ENCODE measurements around the gene SLC12A9.

Gene SLC12A9

GRCh38 chr7:100864263-100864845 is 11.8 kb downstream of the SLC12A9 start:
- no peak for DNase-seq

- no peak for DNase-seq
These were observed 12.9 kb downstream of the SLC12A9 start for GRCh38 chr7:100865372-100865911.

- no peak for DNase-seq
These were observed 13.6 kb downstream of the SLC12A9 start for GRCh38 chr7:100865938-100866728.

GRCh38 chr7:100866729-100867039 is 14.2 kb downstream of the SLC12A9 start:
- no peak for DNase-seq

GRCh38 chr7:100867040-100867775 is 14.7 kb downstream of the SLC12A9 start, which contains the start of gene TRIP6:
TSS of gene TRIP6 (plus strand) at chr7:100867387. CDS start at chr7:100867498, 111 bp downstream.
- no peak for DNase-seq

GRCh38 chr7:100867776-100868485 is 15.4 kb downstream of the SLC12A9 start:
- DNase-seq, result no peak

GRCh38 chr7:100873599-100874299 is 21.2 kb downstream of the SLC12A9 start:
- DNase-seq, result no peak

GRCh38 chr7:100874300-100874576 is 21.7 kb downstream of the SLC12A9 start:
- DNase-seq, result peak; percentile 61

- peak; percentile 98 for DNase-seq
These were observed 22.3 kb downstream of the SLC12A9 start, which contains the start of gene SRRT for GRCh38 chr7:100874577-100875355. TSS of gene SRRT (plus strand) at chr7:100875103. CDS start at chr7:100875591, 488 bp downstream.

- DNase-seq, result peak; percentile 37
These were observed 22.8 kb downstream of the SLC12A9 start for GRCh38 chr7:100875356-100875751.

GRCh38 chr7:100878013-100878412 is 25.5 kb downstream of the SLC12A9 start:
- DNase-seq, result no peak

- no peak for DNase-seq
These were observed 26.2 kb downstream of the SLC12A9 start for GRCh38 chr7:100878685-100879084.

GRCh38 chr7:100879685-100880261 is 27.3 kb downstream of the SLC12A9 start:
- no peak for DNase-seq

- DNase-seq, result no peak
These were observed 28.1 kb downstream of the SLC12A9 start for GRCh38 chr7:100880645-100881044.

- no peak for DNase-seq
These were observed 28.6 kb downstream of the SLC12A9 start for GRCh38 chr7:100881136-100881535.

GRCh38 chr7:100882201-100882600 is 29.7 kb downstream of the SLC12A9 start:
- DNase-seq, result no peak

- no peak for DNase-seq
These were observed 30.4 kb downstream of the SLC12A9 start for GRCh38 chr7:100882785-100883526.

GRCh38 chr7:100884736-100885439 is 32.4 kb downstream of the SLC12A9 start:
- DNase-seq, result no peak

GRCh38 chr7:100885440-100886141 is 33.1 kb downstream of the SLC12A9 start:
- no peak for DNase-seq

Data from NCI-H146 (cell line).